Erythroblast (primary cell): Measurements from ENCODE around the gene WDR45B.

Experiments used
- DNase-seq, 2 experiments: peaks; one replicate each; lab custom pipeline; 2025; lab: John Stamatoyannopoulos, UW
- GATA1 ChIP-seq: IDR thresholded peaks from 2 replicates; pipeline ENCODE4 v1.6.1; 2011; ENCODE audit warnings: low read depth, mild to moderate bottlenecking, control low read depth, low read length, moderate library complexity
- POLR2A ChIP-seq: IDR thresholded peaks from 2 replicates; pipeline ENCODE4 v1.6.1; 2011; ENCODE audit warnings: mild to moderate bottlenecking, low read length

WDR45B gene

DNA sequence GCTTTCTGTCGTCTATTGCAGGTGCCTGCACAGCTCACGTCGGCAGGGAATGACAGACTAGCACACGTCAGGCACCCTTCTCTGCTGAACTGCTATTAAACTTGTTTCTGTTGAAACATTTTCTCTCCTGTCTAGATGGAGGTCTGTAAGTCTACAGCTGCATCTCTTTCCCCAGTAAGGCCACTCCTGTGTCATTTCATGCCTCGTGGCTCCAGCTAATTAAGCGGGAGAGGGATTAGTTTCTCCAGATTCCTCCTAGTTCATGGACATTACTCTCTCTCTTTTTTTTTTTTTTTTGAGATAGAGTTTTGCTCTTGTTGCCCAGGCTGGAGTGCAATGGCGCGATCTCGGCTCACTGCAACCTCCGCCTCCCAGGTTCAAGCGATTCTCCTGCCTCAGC is 74.2 kb downstream of the WDR45B start:
- DNase-seq = no peak
- TF ChIP-seq GATA1 (no peak), POLR2A (no peak)

DNA sequence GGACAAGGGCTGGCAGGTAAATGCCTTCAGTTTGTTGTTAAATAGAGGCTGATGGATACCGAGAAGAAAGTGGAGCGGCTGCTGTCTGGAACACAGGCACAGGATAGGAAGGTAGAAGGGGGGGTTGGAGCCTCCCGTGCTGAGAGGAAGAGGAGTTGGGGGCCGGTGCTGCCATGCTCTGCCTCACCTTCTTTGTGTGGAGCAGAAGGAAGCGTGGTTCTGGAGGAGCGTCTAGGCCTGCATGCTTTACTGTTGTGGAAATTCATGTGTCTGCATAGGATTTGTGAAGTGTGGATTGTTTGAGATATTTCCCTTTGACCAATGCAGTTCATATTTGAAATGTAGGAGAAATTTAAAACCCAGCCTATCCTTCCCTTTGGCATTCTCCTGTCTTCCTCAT is 76.4 kb downstream of the WDR45B start:
- no peak for DNase-seq
- TF ChIP-seq GATA1 (no peak), POLR2A (no peak)

DNA sequence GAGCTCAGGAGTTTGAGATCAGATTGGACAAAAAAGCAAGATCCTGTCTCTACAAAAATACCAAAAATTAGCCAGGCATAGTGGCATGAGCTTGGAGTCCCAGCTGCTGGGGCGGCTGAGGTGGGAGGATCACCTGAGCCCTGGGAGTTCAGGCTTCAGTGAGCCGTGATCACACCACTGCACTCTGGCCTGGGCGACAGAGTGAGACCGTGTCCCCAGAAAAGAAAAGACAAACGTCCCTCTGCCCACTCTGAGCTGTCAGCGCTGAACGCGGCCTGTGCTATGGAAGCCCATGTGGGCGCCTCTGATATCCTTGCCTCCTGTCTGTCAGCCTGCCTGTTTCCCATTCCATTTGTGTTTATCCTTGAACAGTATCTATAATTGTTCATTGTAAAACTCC is 78.0 kb downstream of the WDR45B start:
- no peak for DNase-seq
- TF ChIP-seq POLR2A = no peak
- no peak for TF ChIP-seq GATA1

DNA sequence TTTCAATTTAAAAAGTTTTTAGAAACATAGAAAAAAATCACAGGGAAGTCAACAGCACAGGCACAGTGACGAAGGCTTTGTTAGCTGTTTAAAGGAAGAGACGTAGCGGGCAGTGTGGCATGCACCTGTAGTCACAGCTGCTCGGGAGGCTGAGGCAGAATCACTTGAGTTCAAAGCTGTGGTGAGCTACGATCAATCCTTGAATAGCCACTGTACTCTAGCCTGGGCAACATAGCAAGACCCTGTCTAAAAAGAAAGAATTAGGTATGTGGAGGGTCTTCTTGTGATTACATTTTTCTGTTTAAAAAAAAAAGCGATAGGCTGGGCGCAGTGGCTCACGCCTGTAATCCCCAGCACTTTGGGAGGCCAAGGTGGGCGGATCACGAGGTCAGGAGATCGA is 78.6 kb downstream of the WDR45B start:
- no peak for DNase-seq
- no peak for TF ChIP-seq POLR2A
- TF ChIP-seq GATA1 = no peak

DNA sequence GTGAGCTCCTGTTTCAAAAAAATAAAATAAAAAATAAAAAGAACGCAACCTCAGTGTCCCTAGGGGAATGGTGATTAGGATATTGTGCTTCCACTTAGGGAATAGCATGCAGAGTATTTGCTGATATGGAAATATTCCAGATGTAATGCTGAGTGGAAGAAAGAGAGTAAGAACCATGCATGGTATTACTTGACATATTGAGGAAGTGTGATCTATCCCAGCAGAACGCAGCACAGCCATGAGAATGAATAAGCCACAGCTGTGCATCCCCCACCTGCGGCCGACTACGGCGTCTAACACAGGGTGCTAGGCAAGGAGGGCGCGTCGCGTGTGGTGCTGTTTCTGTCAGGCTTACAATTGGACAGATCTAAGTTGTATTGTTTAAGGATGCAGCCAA is 79.2 kb downstream of the WDR45B start:
- DNase-seq = no peak
- TF ChIP-seq POLR2A = no peak
- no peak for TF ChIP-seq GATA1

DNA sequence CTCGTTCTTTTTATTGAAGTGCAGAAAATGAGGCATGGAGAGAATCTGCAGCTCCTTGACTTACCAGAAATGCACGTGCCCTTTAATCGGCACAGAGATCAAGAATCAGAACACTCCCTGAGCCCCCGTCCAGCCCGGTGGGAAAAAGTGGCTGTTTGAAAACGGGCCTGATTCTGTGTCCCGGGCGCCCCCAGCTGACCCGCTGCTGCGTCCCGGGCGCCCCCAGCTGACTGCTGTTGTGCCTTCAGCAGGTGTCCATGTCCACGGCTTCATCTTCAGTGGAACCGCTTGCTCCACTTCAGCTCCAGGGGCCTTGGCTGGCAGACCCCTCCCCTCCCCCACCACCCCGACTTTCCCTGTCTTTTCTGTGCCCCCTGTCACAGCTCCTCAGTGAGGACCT is 81.0 kb downstream of the WDR45B start:
- TF ChIP-seq GATA1 = no peak
- no peak for DNase-seq

DNA sequence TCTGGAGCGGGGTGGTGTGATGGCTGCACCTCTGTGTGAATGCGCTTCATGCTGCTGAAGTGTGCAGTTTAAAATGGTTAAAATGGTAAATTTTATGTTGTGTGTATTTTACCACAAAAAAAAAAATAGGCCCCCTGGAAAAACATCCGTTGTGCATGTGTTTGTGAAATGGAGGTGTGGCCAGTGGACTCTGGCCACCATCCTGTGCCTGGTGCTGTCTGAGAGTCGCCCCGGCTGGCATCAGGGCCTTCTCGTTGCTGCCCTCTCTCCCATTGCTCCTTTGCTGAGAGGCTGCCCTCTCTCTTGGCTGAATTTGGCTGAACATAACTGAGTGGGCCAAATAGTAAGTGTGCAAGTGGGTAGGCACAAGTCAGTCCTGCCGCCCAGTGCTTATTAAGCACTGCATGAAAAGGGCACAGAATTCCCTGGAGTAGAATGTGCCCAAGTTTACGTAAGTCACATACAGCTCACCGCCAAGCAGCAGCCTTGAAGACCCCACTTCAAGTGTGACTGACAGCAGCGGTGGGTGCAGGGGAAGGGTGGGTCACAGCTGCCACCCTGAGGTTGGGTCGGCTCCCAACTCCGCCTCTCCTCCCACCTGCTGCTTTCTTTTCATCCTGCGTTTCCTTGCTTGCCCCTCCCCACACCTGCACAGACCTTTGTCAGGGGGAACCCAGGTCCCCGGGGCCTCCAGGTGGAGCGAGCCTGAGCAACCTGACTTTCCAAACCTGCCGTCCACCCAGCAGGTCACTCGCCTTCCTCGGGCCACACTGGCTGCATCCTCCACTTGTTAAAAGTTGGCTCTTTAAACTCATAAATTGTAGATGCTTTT is 81.9 kb downstream of the WDR45B start:
- TF ChIP-seq GATA1 = no peak
- no peak for TF ChIP-seq POLR2A

DNA sequence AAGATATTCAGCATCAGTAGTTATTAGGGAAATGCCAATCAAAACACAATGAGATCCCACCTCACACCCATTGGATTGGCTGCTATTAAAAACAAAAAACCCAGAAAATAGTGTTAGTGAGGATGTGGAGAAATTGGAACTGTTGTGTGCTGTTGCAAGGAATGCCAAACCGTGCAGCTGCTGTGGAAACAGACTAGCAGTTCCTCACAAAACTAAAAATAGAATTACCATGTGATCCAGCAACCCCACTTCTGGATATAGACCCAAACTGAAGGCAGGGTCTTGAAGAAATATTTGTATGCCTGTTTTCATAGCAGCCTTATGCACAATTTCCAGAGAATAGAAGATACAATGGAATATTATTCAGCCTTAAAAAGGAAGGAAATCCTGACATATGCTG is 82.7 kb downstream of the WDR45B start:
- DNase-seq = no peak
- TF ChIP-seq GATA1 = no peak

More for the DNA sequence above, 81.9 kb downstream of the WDR45B start:
- DNase-seq = no peak
